H9 (cell line): ENCODE results near the gene PTGS1. TPM values are rescaled to one million over a fixed set of nuclear protein-coding genes. Genes with fewer than 3 reads are reported as not detected.

ENCODE experiments used
- DNase-seq: peaks from one replicate; pipeline ENCODE4 v3.0.0-alpha.2; 2017
- H2AFZ ChIP-seq: one replicate; pipeline ENCODE4 v1.6.1; 2013; ENCODE audit warnings: mild to moderate bottlenecking, low read length, control low read depth, moderate library complexity
- H2AK5ac ChIP-seq: 2 replicates; pipeline ENCODE4 v1.6.1; 2013; ENCODE audit warnings: low read length, control low read depth, mixed read lengths; ENCODE audit not compliant: insufficient read length
- H2BK120ac ChIP-seq: one replicate; pipeline ENCODE4 v1.6.1; 2013; ENCODE audit warnings: low read depth, mild to moderate bottlenecking, low read length, control low read depth, inconsistent platforms; ENCODE audit not compliant: poor library complexity, severe bottlenecking
- H2BK12ac ChIP-seq: 2 replicates; pipeline ENCODE4 v1.6.1; 2013; ENCODE audit warnings: low read length, control low read depth, mixed read lengths, low read depth; ENCODE audit not compliant: insufficient read length
- H2BK15ac ChIP-seq: 2 replicates; pipeline ENCODE4 v1.6.1; 2013; ENCODE audit warnings: low read depth, low read length, control low read depth
- H2BK20ac ChIP-seq: one replicate; pipeline ENCODE4 v1.6.1; 2013; ENCODE audit warnings: low read depth, mild to moderate bottlenecking, low read length, control low read depth, inconsistent platforms; ENCODE audit not compliant: poor library complexity, severe bottlenecking
- H2BK5ac ChIP-seq: 2 replicates; pipeline ENCODE4 v1.6.1; 2013; ENCODE audit warnings: low read length, control low read depth, mixed read lengths; ENCODE audit not compliant: insufficient read length
- H3K14ac ChIP-seq: 2 replicates; pipeline ENCODE4 v1.6.1; 2013; ENCODE audit warnings: low read length, control low read depth; ENCODE audit not compliant: insufficient read depth
- H3K18ac ChIP-seq: 2 replicates; pipeline ENCODE4 v1.6.1; 2013; ENCODE audit warnings: low read depth, mild to moderate bottlenecking, mixed read lengths, low read length, control low read depth; ENCODE audit not compliant: insufficient read length
- H3K23ac ChIP-seq: 2 replicates; pipeline ENCODE4 v1.6.1; 2013; ENCODE audit warnings: low read length, control low read depth, mixed read lengths, low read depth; ENCODE audit not compliant: insufficient read length
- H3K23me2 ChIP-seq: 2 replicates; pipeline ENCODE4 v1.6.1; 2013; ENCODE audit warnings: low read depth, mild to moderate bottlenecking, mixed read lengths, low read length, control low read depth; ENCODE audit not compliant: insufficient read length, poor library complexity, severe bottlenecking
- H3K27ac ChIP-seq: 2 replicates; pipeline ENCODE4 v1.5.1; 2013; ENCODE audit warnings: low read length, control low read depth, mixed read lengths, low read depth; ENCODE audit not compliant: insufficient read length
- H3K27me3 ChIP-seq: 2 replicates; pipeline ENCODE4 v1.6.1; 2013; ENCODE audit warnings: low read length, control low read depth, inconsistent platforms; ENCODE audit not compliant: insufficient read depth
- H3K4ac ChIP-seq: 2 replicates; pipeline ENCODE4 v1.6.1; 2013; ENCODE audit warnings: low read depth, mild to moderate bottlenecking, control low read depth, inconsistent platforms, low read length, moderate library complexity
- H3K4me1 ChIP-seq: 2 replicates; pipeline ENCODE4 v1.6.1; 2013; ENCODE audit warnings: low read length, control low read depth, inconsistent platforms; ENCODE audit not compliant: insufficient read depth
- H3K4me2 ChIP-seq: 2 replicates; pipeline ENCODE4 v1.6.1; 2013; ENCODE audit warnings: low read length, control low read depth, mixed read lengths; ENCODE audit not compliant: insufficient read length, insufficient read depth
- H3K56ac ChIP-seq: 2 replicates; pipeline ENCODE4 v1.6.1; 2013; ENCODE audit warnings: low read depth, mild to moderate bottlenecking, mixed read lengths, low read length, control low read depth; ENCODE audit not compliant: insufficient read length
- H3K79me1 ChIP-seq: 2 replicates; pipeline ENCODE4 v1.6.1; 2013; ENCODE audit warnings: low read depth, mild to moderate bottlenecking, moderate library complexity, low read length, control low read depth, inconsistent platforms; ENCODE audit not compliant: insufficient read depth, poor library complexity, severe bottlenecking
- H3K79me2 ChIP-seq: 2 replicates; pipeline ENCODE4 v1.6.1; 2013; ENCODE audit warnings: low read length, control low read depth, inconsistent platforms; ENCODE audit not compliant: insufficient read depth
- H3K9ac ChIP-seq: 2 replicates; pipeline ENCODE4 v1.6.1; 2013; ENCODE audit warnings: low read length, control low read depth, mixed read lengths; ENCODE audit not compliant: insufficient read length; ENCODE audit errors: extremely low read depth
- H3K9me3 ChIP-seq: one replicate; pipeline ENCODE4 v1.6.1; 2013; ENCODE audit warnings: low read depth, low read length, inconsistent platforms; ENCODE audit not compliant: control insufficient read depth
- H3T11ph ChIP-seq: one replicate; pipeline ENCODE4 v1.6.1; 2013; ENCODE audit warnings: mild to moderate bottlenecking, low read length, control low read depth, inconsistent platforms
- H4K20me1 ChIP-seq: one replicate; pipeline ENCODE4 v1.6.1; 2013; ENCODE audit not compliant: control insufficient read depth, insufficient read length, insufficient read depth
- H4K5ac ChIP-seq: 2 replicates; pipeline ENCODE4 v1.6.1; 2013; ENCODE audit warnings: low read depth, mild to moderate bottlenecking, mixed read lengths, low read length, control low read depth; ENCODE audit not compliant: insufficient read length
- H4K8ac ChIP-seq: replicated peaks from 2 replicates; pipeline ENCODE4 v1.6.1; 2013; ENCODE audit warnings: low read length, control low read depth, mixed read lengths, low read depth; ENCODE audit not compliant: insufficient read length
- H4K91ac ChIP-seq: 2 replicates; pipeline ENCODE4 v1.6.1; 2013; ENCODE audit warnings: low read depth, mild to moderate bottlenecking, moderate library complexity, mixed read lengths, low read length, control low read depth; ENCODE audit not compliant: insufficient read length
- H3K27ac Mint-ChIP-seq, 3 experiments: 2 replicates in 2 of 3; 3 replicates in 1 of 3; pipeline ENCODE4 v1.8.0; 2020 to 2021; ENCODE audit warnings: mixed read lengths in 3 of 3, mild to moderate bottlenecking in 1 of 3, moderate library complexity in 1 of 3
- H3K27me3 Mint-ChIP-seq: 2 replicates; pipeline ENCODE4 v1.8.0; 2021; ENCODE audit warnings: low read depth, mild to moderate bottlenecking, moderate library complexity, mixed read lengths
- H3K36me3 Mint-ChIP-seq, 3 experiments: 2 replicates in 2 of 3; 3 replicates in 1 of 3; pipeline ENCODE4 v1.8.0; 2020 to 2021; ENCODE audit warnings: low read depth in 3 of 3, mixed read lengths in 3 of 3; ENCODE audit not compliant: insufficient read depth in 1 of 3
- H3K4me1 Mint-ChIP-seq, 2 experiments: 2 replicates each; pipeline ENCODE4 v1.8.0; 2020; ENCODE audit warnings: mixed read lengths in 2 of 2
- H3K4me3 Mint-ChIP-seq, 2 experiments: 2 replicates in 1 of 2; 3 replicates in 1 of 2; pipeline ENCODE4 v1.8.0; 2020 to 2021; ENCODE audit warnings: mild to moderate bottlenecking in 2 of 2, mixed read lengths in 2 of 2, moderate library complexity in 1 of 2
- H3K9me3 Mint-ChIP-seq, 2 experiments: 2 replicates in 1 of 2; 3 replicates in 1 of 2; pipeline ENCODE4 v1.8.0; 2020; ENCODE audit warnings: mild to moderate bottlenecking in 2 of 2, mixed read lengths in 2 of 2, moderate library complexity in 1 of 2
- WGBS: extraction: QIAGEN DNeasy Blood & Tissue Kit; methylation state at CpG from one replicate; pipeline ENCODE4 v1.1.7; 2013; ENCODE audit warnings: missing lambda C conversion rate, low lambda C conversion rate, mixed read lengths; ENCODE audit not compliant: insufficient read length; ENCODE audit errors: extremely low coverage; 5-methylcytosine and 5-hydroxymethylcytosine counted together
- total RNA-seq: library from RNA; stranded (reverse); gene quantifications from 2 replicates; pipeline ENCODE4 v1.2.1, GENCODE V29; 2021
- TF ChIP-seq, protein P1 (sequence below): fragments of 200-600 bp; sonication (generic); conservative IDR thresholded peaks from 3 replicates; pipeline ENCODE4 v1.8.0; 2021; ENCODE audit warnings: antibody characterized with exemption, mild to moderate bottlenecking

The PTGS1 gene
- total RNA-seq, 1 experiment from 2014 or later: 1.3 TPM

DNA sequence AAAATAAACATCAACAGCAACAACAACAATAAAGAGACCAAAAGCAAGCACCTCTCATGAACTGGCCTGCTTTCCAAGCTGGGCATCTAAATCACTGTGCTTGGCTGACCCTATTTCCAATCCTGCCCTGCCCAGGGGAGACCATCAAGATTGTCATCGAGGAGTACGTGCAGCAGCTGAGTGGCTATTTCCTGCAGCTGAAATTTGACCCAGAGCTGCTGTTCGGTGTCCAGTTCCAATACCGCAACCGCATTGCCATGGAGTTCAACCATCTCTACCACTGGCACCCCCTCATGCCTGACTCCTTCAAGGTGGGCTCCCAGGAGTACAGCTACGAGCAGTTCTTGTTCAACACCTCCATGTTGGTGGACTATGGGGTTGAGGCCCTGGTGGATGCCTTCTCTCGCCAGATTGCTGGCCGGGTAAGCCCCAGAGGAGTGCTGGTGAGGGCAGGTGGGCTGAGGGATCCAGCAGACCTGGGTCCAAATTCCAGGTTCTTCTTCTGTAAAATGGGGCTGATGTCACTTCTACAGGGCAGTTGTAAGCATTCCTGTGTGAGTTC is 15.6 kb downstream of the PTGS1 start:
- H3K4ac ChIP-seq: no peak overlapping the region
- H4K5ac ChIP-seq: no peak overlapping the region
- Mint-ChIP-seq H3K4me3 (no peak overlapping the region), H3K4me1 (peaks cover 5% of the 10 kb centered on the region in 2 experiments), H3K27ac (no peak overlapping the region), H3K27me3 (peaks cover 2% of the 10 kb centered on the region), H3K9me3 (no peaks in the 10 kb centered on the region; a peak in 2 of 5 replicates), H3K36me3 (no peaks in the 10 kb centered on the region)
- no peaks in the 10 kb centered on the region for H3K79me1 ChIP-seq
- no peak overlapping the region for H3K4me2 ChIP-seq
- no peak overlapping the region for H3K14ac ChIP-seq
- H4K20me1 ChIP-seq: no peaks in the 10 kb centered on the region
- no peak overlapping the region for H3K23ac ChIP-seq
- no peak overlapping the region for H2BK15ac ChIP-seq
- no peak overlapping the region for H2BK20ac ChIP-seq
- TF ChIP-seq, protein P1, sequence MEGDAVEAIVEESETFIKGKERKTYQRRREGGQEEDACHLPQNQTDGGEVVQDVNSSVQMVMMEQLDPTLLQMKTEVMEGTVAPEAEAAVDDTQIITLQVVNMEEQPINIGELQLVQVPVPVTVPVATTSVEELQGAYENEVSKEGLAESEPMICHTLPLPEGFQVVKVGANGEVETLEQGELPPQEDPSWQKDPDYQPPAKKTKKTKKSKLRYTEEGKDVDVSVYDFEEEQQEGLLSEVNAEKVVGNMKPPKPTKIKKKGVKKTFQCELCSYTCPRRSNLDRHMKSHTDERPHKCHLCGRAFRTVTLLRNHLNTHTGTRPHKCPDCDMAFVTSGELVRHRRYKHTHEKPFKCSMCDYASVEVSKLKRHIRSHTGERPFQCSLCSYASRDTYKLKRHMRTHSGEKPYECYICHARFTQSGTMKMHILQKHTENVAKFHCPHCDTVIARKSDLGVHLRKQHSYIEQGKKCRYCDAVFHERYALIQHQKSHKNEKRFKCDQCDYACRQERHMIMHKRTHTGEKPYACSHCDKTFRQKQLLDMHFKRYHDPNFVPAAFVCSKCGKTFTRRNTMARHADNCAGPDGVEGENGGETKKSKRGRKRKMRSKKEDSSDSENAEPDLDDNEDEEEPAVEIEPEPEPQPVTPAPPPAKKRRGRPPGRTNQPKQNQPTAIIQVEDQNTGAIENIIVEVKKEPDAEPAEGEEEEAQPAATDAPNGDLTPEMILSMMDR: no peak
- no peak for DNase-seq
- no peak overlapping the region for H4K91ac ChIP-seq
- H3K18ac ChIP-seq: no peak overlapping the region
- H3K27ac ChIP-seq: no peak overlapping the region
- H3K79me2 ChIP-seq: no peaks in the 10 kb centered on the region
- H3K9ac ChIP-seq: no peak overlapping the region
- no peak overlapping the region for H3K56ac ChIP-seq
- no CpG with 5 or more reads among the region's 8 CpGs for WGBS
- H2AK5ac ChIP-seq: no peak overlapping the region
- H3K9me3 ChIP-seq: no peaks in the 10 kb centered on the region
- H3T11ph ChIP-seq: no peak overlapping the region
- H3K27me3 ChIP-seq: no peaks in the 10 kb centered on the region; the same call in 1 of the 2 replicates
- H2AFZ ChIP-seq: no peak overlapping the region
- no peak overlapping the region for H4K8ac ChIP-seq
- no peak overlapping the region for H2BK12ac ChIP-seq
- H3K4me1 ChIP-seq: peaks cover 1% of the 10 kb centered on the region
- no peak overlapping the region for H2BK120ac ChIP-seq
- peaks cover 2% of the 10 kb centered on the region for H3K23me2 ChIP-seq
- H2BK5ac ChIP-seq: no peak overlapping the region
